A673 (cell line): ENCODE measurements around the gene SLC25A11.

Source experiments
- EZH2 ChIP-seq: fragments of 200-600 bp; sonication (generic); IDR thresholded peaks from 2 replicates; pipeline ENCODE4 v1.6.1; 2017; ENCODE audit warnings: borderline replicate concordance, low read depth, mild to moderate bottlenecking, mixed read lengths, antibody characterized with exemption, low read length; ENCODE audit not compliant: poor library complexity, severe bottlenecking
- TF ChIP-seq, protein P1 (sequence below): fragments of 300-800, 200-600 bp; sonication (generic); conservative IDR thresholded peaks from 2 replicates; pipeline ENCODE4 v1.5.1; 2017; ENCODE audit warnings: low read depth, mild to moderate bottlenecking, antibody characterized with exemption, low read length, moderate library complexity, mixed read lengths

- TF ChIP-seq, protein P1, sequence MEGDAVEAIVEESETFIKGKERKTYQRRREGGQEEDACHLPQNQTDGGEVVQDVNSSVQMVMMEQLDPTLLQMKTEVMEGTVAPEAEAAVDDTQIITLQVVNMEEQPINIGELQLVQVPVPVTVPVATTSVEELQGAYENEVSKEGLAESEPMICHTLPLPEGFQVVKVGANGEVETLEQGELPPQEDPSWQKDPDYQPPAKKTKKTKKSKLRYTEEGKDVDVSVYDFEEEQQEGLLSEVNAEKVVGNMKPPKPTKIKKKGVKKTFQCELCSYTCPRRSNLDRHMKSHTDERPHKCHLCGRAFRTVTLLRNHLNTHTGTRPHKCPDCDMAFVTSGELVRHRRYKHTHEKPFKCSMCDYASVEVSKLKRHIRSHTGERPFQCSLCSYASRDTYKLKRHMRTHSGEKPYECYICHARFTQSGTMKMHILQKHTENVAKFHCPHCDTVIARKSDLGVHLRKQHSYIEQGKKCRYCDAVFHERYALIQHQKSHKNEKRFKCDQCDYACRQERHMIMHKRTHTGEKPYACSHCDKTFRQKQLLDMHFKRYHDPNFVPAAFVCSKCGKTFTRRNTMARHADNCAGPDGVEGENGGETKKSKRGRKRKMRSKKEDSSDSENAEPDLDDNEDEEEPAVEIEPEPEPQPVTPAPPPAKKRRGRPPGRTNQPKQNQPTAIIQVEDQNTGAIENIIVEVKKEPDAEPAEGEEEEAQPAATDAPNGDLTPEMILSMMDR = no peak
- no peak for TF ChIP-seq EZH2
Observed at GRCh38 chr17:4944554-4945175, 4.8 kb upstream of the SLC25A11 start.
